Endodermal cell (in vitro differentiated cells): ENCODE results near the gene FHL1. TPM values are rescaled to one million over a fixed set of nuclear protein-coding genes. Genes with fewer than 3 reads are reported as not detected.

Source experiments
- DNase-seq: peaks from one replicate; pipeline ENCODE4 v3.0.0-alpha.2; 2017
- H3K27ac ChIP-seq: 2 replicates; pipeline ENCODE4 v1.5.1; 2013; ENCODE audit warnings: mild to moderate bottlenecking, low read depth, low read length, moderate library complexity
- H3K27me3 ChIP-seq: 2 replicates; pipeline ENCODE4 v1.6.1; 2013; ENCODE audit warnings: mild to moderate bottlenecking, low read length, moderate library complexity; ENCODE audit not compliant: insufficient read depth, control insufficient read depth, poor library complexity, severe bottlenecking
- H3K36me3 ChIP-seq: 2 replicates; pipeline ENCODE4 v1.7.0; 2013; ENCODE audit warnings: mild to moderate bottlenecking, low read length, moderate library complexity; ENCODE audit not compliant: control insufficient read depth, insufficient read depth
- H3K4me1 ChIP-seq: one replicate; pipeline ENCODE4 v1.7.0; 2013; ENCODE audit warnings: low read length; ENCODE audit not compliant: control insufficient read depth, insufficient read depth
- H3K4me3 ChIP-seq: 2 replicates; pipeline ENCODE4 v1.5.1; 2013; ENCODE audit warnings: mild to moderate bottlenecking, low read length, moderate library complexity
- H3K9ac ChIP-seq: 2 replicates; pipeline ENCODE4 v1.6.1; 2013; ENCODE audit warnings: mild to moderate bottlenecking, low read length, moderate library complexity; ENCODE audit not compliant: poor library complexity, severe bottlenecking; ENCODE audit errors: extremely low read depth
- H3K9me3 ChIP-seq: 2 replicates; pipeline ENCODE4 v1.6.1; 2013; ENCODE audit warnings: mild to moderate bottlenecking, low read length, moderate library complexity; ENCODE audit not compliant: control insufficient read depth
- H3K27ac Mint-ChIP-seq: 2 replicates; pipeline ENCODE4 v1.8.0; 2020; ENCODE audit warnings: mixed read lengths
- H3K27me3 Mint-ChIP-seq: 2 replicates; pipeline ENCODE4 v1.8.0; 2021; ENCODE audit warnings: mild to moderate bottlenecking, mixed read lengths; ENCODE audit not compliant: insufficient read depth
- H3K36me3 Mint-ChIP-seq: 2 replicates; pipeline ENCODE4 v1.8.0; 2020; ENCODE audit warnings: low read depth, mixed read lengths
- H3K4me1 Mint-ChIP-seq: 2 replicates; pipeline ENCODE4 v1.8.0; 2020; ENCODE audit warnings: mixed read lengths
- H3K4me3 Mint-ChIP-seq: 2 replicates; pipeline ENCODE4 v1.8.0; 2020; ENCODE audit warnings: mild to moderate bottlenecking, moderate library complexity, mixed read lengths
- H3K9me3 Mint-ChIP-seq: 2 replicates; pipeline ENCODE4 v1.8.0; 2020; ENCODE audit warnings: mild to moderate bottlenecking, mixed read lengths
- CTCF ChIP-seq: fragments of 200-600 bp; sonication (generic); conservative IDR thresholded peaks from 2 replicates; pipeline ENCODE4 v1.5.0; 2021; ENCODE audit warnings: antibody characterized with exemption, mild to moderate bottlenecking
- WGBS, 2 experiments: methylation state at CpG; one replicate each; pipeline versions ENCODE4 v1.1.5 to v1.1.7; 2013; ENCODE audit warnings: missing lambda C conversion rate in 2 of 2, mixed read lengths in 1 of 2; ENCODE audit not compliant: insufficient coverage in 1 of 2, insufficient read length in 1 of 2; 5-methylcytosine and 5-hydroxymethylcytosine counted together
- total RNA-seq, 2 donors: library from RNA; stranded (reverse); fragmentation: NEBNext Ultra II Directional in 1 of 2; extraction: Animal tissue kit (Norgen Biotek cat#: 25700) in 1 of 2; gene quantifications; 2 replicates in 1 of 2; 3 replicates in 1 of 2; pipeline ENCODE4 v1.2.1, GENCODE V29; 2021

The FHL1 gene
- total RNA-seq, 2 donors from 2014 or later: 3.7 to 19.3 TPM

- no peaks in the 10 kb centered on the region for H3K36me3 ChIP-seq
- no peaks in the 10 kb centered on the region for H3K4me1 ChIP-seq
- no peaks in the 10 kb centered on the region for H3K27me3 ChIP-seq
- WGBS, 2 experiments: 75 to 100% methylated on average over 2 to 3 of the region's 3 CpGs
- peaks cover 32% of the 10 kb centered on the region for H3K9me3 Mint-ChIP-seq
- H3K27ac Mint-ChIP-seq: no peak overlapping the region
- no peak overlapping the region for H3K4me3 Mint-ChIP-seq
- no peak overlapping the region for H3K9ac ChIP-seq
- H3K36me3 Mint-ChIP-seq: no peaks in the 10 kb centered on the region
- H3K27ac ChIP-seq: no peak overlapping the region
- no peak for TF ChIP-seq CTCF
- no peaks in the 10 kb centered on the region for H3K27me3 Mint-ChIP-seq
- peaks cover 3% of the 10 kb centered on the region for H3K4me1 Mint-ChIP-seq
- no peak overlapping the region for H3K4me3 ChIP-seq
- H3K9me3 ChIP-seq: no peaks in the 10 kb centered on the region
- DNase-seq: no peak
These were observed 9.9 kb downstream of the FHL1 start for GRCh38 chrX:136157187-136157586.

GRCh38 chrX:136158685-136159084 is 11.4 kb downstream of the FHL1 start:
- Mint-ChIP-seq H3K4me3 (no peak overlapping the region), H3K27me3 (no peaks in the 10 kb centered on the region), H3K9me3 (peaks cover 39% of the 10 kb centered on the region), H3K36me3 (no peaks in the 10 kb centered on the region), H3K4me1 (peaks cover 3% of the 10 kb centered on the region), H3K27ac (no peak overlapping the region)
- no peak overlapping the region for H3K4me3 ChIP-seq
- DNase-seq: no peak
- H3K9ac ChIP-seq: no peak overlapping the region
- no peak overlapping the region for H3K27ac ChIP-seq
- WGBS, 2 experiments: no CpG with 5 or more reads among the region's 4 CpGs
- no peaks in the 10 kb centered on the region for H3K9me3 ChIP-seq
- H3K4me1 ChIP-seq: no peaks in the 10 kb centered on the region
- no peaks in the 10 kb centered on the region for H3K36me3 ChIP-seq
- TF ChIP-seq CTCF: no peak
- H3K27me3 ChIP-seq: no peaks in the 10 kb centered on the region

- no peak overlapping the region for H3K4me3 Mint-ChIP-seq
- WGBS, 2 experiments: 96 to 100% methylated on average over 1 to 2 of the region's 2 CpGs
These were observed 12.3 kb downstream of the FHL1 start for GRCh38 chrX:136159611-136160025.

More at GRCh38 chrX:136159611-136160025, 12.3 kb downstream of the FHL1 start:
- H3K27me3 ChIP-seq: no peaks in the 10 kb centered on the region
- Mint-ChIP-seq H3K4me1 (peaks cover 3% of the 10 kb centered on the region), H3K27me3 (no peaks in the 10 kb centered on the region), H3K9me3 (peaks cover 43% of the 10 kb centered on the region), H3K27ac (no peak overlapping the region), H3K36me3 (no peaks in the 10 kb centered on the region)
- H3K4me1 ChIP-seq: no peaks in the 10 kb centered on the region
- no peaks in the 10 kb centered on the region for H3K9me3 ChIP-seq
- H3K36me3 ChIP-seq: no peaks in the 10 kb centered on the region
- no peak overlapping the region for H3K4me3 ChIP-seq
- H3K9ac ChIP-seq: no peak overlapping the region
- no peak for DNase-seq
- no peak for TF ChIP-seq CTCF
- H3K27ac ChIP-seq: no peak overlapping the region
